Measurements from ENCODE around the gene HSPA1L. TPM values are rescaled to one million over a fixed set of nuclear protein-coding genes. Genes with fewer than 3 reads are reported as not detected.

HSPA1L gene
- total and polyA plus RNA-seq, 10 of the 15 experiments (the other 5 are each of a cell fraction or from before 2014, with no cell fraction given), result 0.69 to 2.5 (median 1.5) TPM

GRCh38 chr6:31778193-31778592, 36.9 kb downstream of the HSPA1L start:
- no peaks in the 10 kb centered on the region for H3K27me3 ChIP-seq (replicated peaks in 1 of 2; ENCODE audit: control insufficient read depth in 2 of 2, insufficient read depth in 2 of 2, low read length in 1 of 2)
- no peaks in the 10 kb centered on the region for H3K9me3 ChIP-seq (replicated peaks; ENCODE audit: control insufficient read depth, insufficient read depth, low read length)
- ChIA-PET SMC1A (ENCODE audit: uncharacterized antibody, unreplicated experiment) (interaction anchor here (1.1 to 1.2 kb wide), 4 partner anchors 8 to 83 kb away, joined by 3 to 6 read pairs (median 4); partner anchors contain the start of gene VARS1), RAD21 (ENCODE audit: unreplicated experiment) (interaction anchor here (1.1 to 2.1 kb wide), 2 partner anchors 18 to 52 kb away, joined by 3 to 8 read pairs; no protein-coding TSS in a partner anchor), POLR2A (interaction anchor here (1.0 to 3.2 kb wide), 7 partner anchors 12 to 114 kb away, joined by 3 to 12 read pairs (median 5); partner anchors contain the start of genes HSPA1A, HSPA1L, LSM2 and VARS1), CTCF (interaction anchor here (1.9 to 4.1 kb wide), 3 partner anchors 10 to 17 kb away, joined by 6 to 12 read pairs (median 8); partner anchors contain the start of gene VARS1)
- no peak for TF ChIP-seq ATF3 (IDR thresholded peaks at IDR 0.05; ENCODE audit: borderline replicate concordance, extremely low read depth, low read depth, low read length)
- TF ChIP-seq ZBED1 (IDR thresholded peaks at IDR 0.05; ENCODE audit: borderline replicate concordance), result no peak
- TF ChIP-seq CHD1 (IDR thresholded peaks at IDR 0.05; ENCODE audit: low read depth, low read length), result no peak
- TF ChIP-seq NFIC (IDR thresholded peaks at IDR 0.05; ENCODE audit: low read depth, low read length), result no peak
- no peak for TF ChIP-seq RFX5 (IDR thresholded peaks at IDR 0.05; ENCODE audit: low read depth, low read length)
- TF ChIP-seq MTA2 (IDR thresholded peaks at IDR 0.05; ENCODE audit: low read depth), result no peak
- TF ChIP-seq NFYA (IDR thresholded peaks at IDR 0.05; ENCODE audit: borderline replicate concordance, low read depth, low read length), result no peak
- H3K4me2 ChIP-seq (ENCODE audit: control insufficient read depth, insufficient read depth), result no peak overlapping the region
- H3K4me3 ChIP-seq, result no peak overlapping the region
- no peaks in the 10 kb centered on the region for H4K20me1 ChIP-seq (ENCODE audit: control insufficient read depth, insufficient read depth)
- intact Hi-C loops (cut with micrococcal nuclease; ENCODE audit: unreplicated experiment), result loop anchor here (10.0 kb wide), 1 partner anchor 47 kb away; the partner anchor contains the start of gene HSPA1B
- H3K4me1 ChIP-seq (ENCODE audit: control insufficient read depth, insufficient read depth, low read length), result peaks cover 18% of the 10 kb centered on the region
- no peak overlapping the region for H3K27ac ChIP-seq (ENCODE audit: control insufficient read depth, insufficient read depth)
- in situ Hi-C loops (cut with MboI), result no loop called here
- no peak overlapping the region for H3K9ac ChIP-seq (ENCODE audit: control insufficient read depth, insufficient read depth, low read length)
- peaks cover 0 to 34% of the 10 kb centered on the region in 2 experiments; a peak in 3 of 4 replicates for H3K36me3 ChIP-seq (ENCODE audit: control insufficient read depth in 2 of 2, insufficient read depth in 2 of 2, low read length in 1 of 2)
- FAIRE-seq (no peak), ATAC-seq (no peak), DNase-seq (ENCODE audit: low read depth, low spot score) (no peak)
- no TSS peak for BruUV-seq (replicated peaks)
- no peaks in the 10 kb centered on the region for H3K79me2 ChIP-seq (ENCODE audit: control insufficient read depth, insufficient read depth, low read length)
- no peak overlapping the region for H2AFZ ChIP-seq (ENCODE audit: control insufficient read depth, low read depth, low read length)
- 91% methylated on average over 5 of the region's 5 CpGs for WGBS (ENCODE audit: insufficient coverage, insufficient replicate concordance, low lambda C conversion rate, missing lambda C conversion rate)

All from GM12878 (cell line).